ENCODE data around the gene CNTNAP2. TPM values are rescaled to one million over a fixed set of nuclear protein-coding genes. Genes with fewer than 3 reads are reported as not detected.
A peak's percentile ranks its signal among the peaks of the same experiment; 100 is the strongest.

Gene CNTNAP2
- total and polyA plus RNA-seq, 8 donors: 0.19 to 18.2 (median 0.56) TPM

GRCh38 chr7:147022056-147022455 is 905.5 kb downstream of the CNTNAP2 start:
- Histone ChIP-seq H3K36me3 (no peaks in the 10 kb centered on the region), H3K27me3 (no peaks in the 10 kb centered on the region)
- WGBS, 5 donors: 44 to 69% (median 50%) methylated on average over 2 of the region's 2 CpGs

GRCh38 chr7:147023440-147023839 is 906.8 kb downstream of the CNTNAP2 start:
- H3K9me3 ChIP-seq: no peaks in the 10 kb centered on the region
- H3K27ac ChIP-seq: no peak overlapping the region
- intact Hi-C loops (cut with DNase I; ENCODE audit: low total_unique reads): no loop called here
- H3K4me3 ChIP-seq: no peak overlapping the region
- no peaks in the 10 kb centered on the region for H3K27me3 ChIP-seq
- H3K4me1 ChIP-seq: no peaks in the 10 kb centered on the region
- DNase-seq: no peak
- no peaks in the 10 kb centered on the region for H3K36me3 ChIP-seq
- TF ChIP-seq POLR2A (IDR thresholded peaks at IDR 0.05) (no peak), CTCF (IDR thresholded peaks at IDR 0.05) (no peak), POLR2AphosphoS5 (IDR thresholded peaks at IDR 0.05) (no peak), EP300 (IDR thresholded peaks at IDR 0.05) (no peak)

More at GRCh38 chr7:147022056-147022455, 905.5 kb downstream of the CNTNAP2 start:
- no peaks in the 10 kb centered on the region for H3K9me3 ChIP-seq
- H3K4me1 ChIP-seq: no peaks in the 10 kb centered on the region
- H3K4me3 ChIP-seq: no peak overlapping the region
- intact Hi-C loops (cut with DNase I; ENCODE audit: low total_unique reads): no loop called here
- peak in 1 of 2 donors; percentile 41 for DNase-seq
- TF ChIP-seq EP300 (IDR thresholded peaks at IDR 0.05): no peak
- TF ChIP-seq POLR2AphosphoS5 (IDR thresholded peaks at IDR 0.05): no peak
- no peak for TF ChIP-seq POLR2A (IDR thresholded peaks at IDR 0.05)
- TF ChIP-seq CTCF (IDR thresholded peaks at IDR 0.05): no peak
- no peak overlapping the region for H3K27ac ChIP-seq

GRCh38 chr7:147029953-147030352 is 913.4 kb downstream of the CNTNAP2 start:
- H3K9me3 ChIP-seq: no peaks in the 10 kb centered on the region
- H3K36me3 ChIP-seq: no peaks in the 10 kb centered on the region
- no peak for DNase-seq
- H3K27me3 ChIP-seq: no peaks in the 10 kb centered on the region
- H3K27ac ChIP-seq: no peak overlapping the region
- no peak overlapping the region for H3K4me3 ChIP-seq
- WGBS, 5 donors: 52 to 81% (median 72%) methylated on average over 1 of the region's 1 CpG
- H3K4me1 ChIP-seq: no peaks in the 10 kb centered on the region
- intact Hi-C loops (cut with DNase I; ENCODE audit: low total_unique reads): no loop called here
- no peak for TF ChIP-seq POLR2A (IDR thresholded peaks at IDR 0.05)
- TF ChIP-seq POLR2AphosphoS5 (IDR thresholded peaks at IDR 0.05): no peak
- no peak for TF ChIP-seq CTCF (IDR thresholded peaks at IDR 0.05)
- no peak for TF ChIP-seq EP300 (IDR thresholded peaks at IDR 0.05)

GRCh38 chr7:147033641-147034040 is 917.0 kb downstream of the CNTNAP2 start:
- peak in 1 of 2 donors; percentile 41 for DNase-seq
- H3K4me3 ChIP-seq: no peak overlapping the region
- no peaks in the 10 kb centered on the region for H3K27me3 ChIP-seq
- TF ChIP-seq CTCF (IDR thresholded peaks at IDR 0.05) (no peak), POLR2A (IDR thresholded peaks at IDR 0.05) (no peak), EP300 (IDR thresholded peaks at IDR 0.05) (no peak), POLR2AphosphoS5 (IDR thresholded peaks at IDR 0.05) (no peak)
- H3K27ac ChIP-seq: no peak overlapping the region
- intact Hi-C loops (cut with DNase I; ENCODE audit: low total_unique reads): no loop called here
- H3K4me1 ChIP-seq: no peaks in the 10 kb centered on the region
- no peaks in the 10 kb centered on the region for H3K36me3 ChIP-seq
- 64 to 81% (median 71%) methylated on average over 1 of the region's 1 CpG for WGBS, 5 donors
- no peaks in the 10 kb centered on the region for H3K9me3 ChIP-seq

Data from stomach (tissue), 9 donors.